CD8-positive, alpha-beta memory T cell (primary cell): ENCODE data around the gene CDKN2D. TPM values are rescaled to one million over a fixed set of nuclear protein-coding genes. Genes with fewer than 3 reads are reported as not detected.

Source experiments
- CTCF ChIA-PET: fragments of 350-600 bp; sonication (Branson Sonifier 250); formaldehyde crosslinking; loops from one replicate; lab custom pipeline; 2021; ENCODE audit warnings: antibody characterized with exemption; lab: Charles Lee
- POLR2A ChIA-PET: fragments of 350-600 bp; sonication (Branson Sonifier 250); formaldehyde crosslinking; loops from one replicate; lab custom pipeline; 2021; ENCODE audit warnings: antibody characterized with exemption; lab: Charles Lee
- DNase-seq, 5 donors: peaks; one replicate each; pipeline versions ENCODE4 v3.0.0 to v3.0.0-alpha.2; 2020 to 2022; ENCODE audit warnings: mixed read lengths in 1 of 5
- H3K27ac ChIP-seq: one replicate; pipeline ENCODE4 v1.7.0; 2013; ENCODE audit warnings: low read depth, mild to moderate bottlenecking, low read length, moderate library complexity
- H3K27me3 ChIP-seq: 2 replicates; pipeline ENCODE4 v1.7.0; 2013; ENCODE audit warnings: low read length, mild to moderate bottlenecking; ENCODE audit not compliant: insufficient read depth, poor library complexity, severe bottlenecking
- H3K36me3 ChIP-seq: 2 replicates; pipeline ENCODE4 v1.7.0; 2013; ENCODE audit warnings: mild to moderate bottlenecking, low read length, moderate library complexity; ENCODE audit not compliant: insufficient read depth
- H3K4me1 ChIP-seq: 2 replicates; pipeline ENCODE4 v1.7.0; 2013; ENCODE audit warnings: mild to moderate bottlenecking, low read length, moderate library complexity; ENCODE audit not compliant: insufficient read depth
- H3K4me3 ChIP-seq: 2 replicates; pipeline ENCODE4 v1.7.0; 2013; ENCODE audit warnings: mild to moderate bottlenecking, low read length
- H3K9me3 ChIP-seq: 2 replicates; pipeline ENCODE4 v1.7.0; 2013; ENCODE audit warnings: mild to moderate bottlenecking, low read length
- H3K27ac Mint-ChIP-seq, 8 donors: one replicate each; pipeline ENCODE4 v1.8.0; 2020 to 2021; ENCODE audit warnings: mixed read lengths in 8 of 8, mild to moderate bottlenecking in 6 of 8, inconsistent platforms in 3 of 8, moderate library complexity in 3 of 8
- H3K27me3 Mint-ChIP-seq, 2 donors: one replicate each; pipeline ENCODE4 v1.8.0; 2020 to 2021; ENCODE audit warnings: mixed read lengths in 2 of 2, mild to moderate bottlenecking in 1 of 2, moderate library complexity in 1 of 2
- H3K36me3 Mint-ChIP-seq, 3 donors: one replicate each; pipeline ENCODE4 v1.8.0; 2020 to 2021; ENCODE audit warnings: mixed read lengths in 3 of 3, inconsistent platforms in 1 of 3, mild to moderate bottlenecking in 1 of 3
- H3K4me1 Mint-ChIP-seq, 3 donors: one replicate each; pipeline ENCODE4 v1.8.0; 2020 to 2021; ENCODE audit warnings: mixed read lengths in 3 of 3, inconsistent platforms in 1 of 3, mild to moderate bottlenecking in 1 of 3
- H3K4me3 Mint-ChIP-seq, 7 donors: one replicate each; pipeline ENCODE4 v1.8.0; 2020 to 2021; ENCODE audit warnings: mixed read lengths in 7 of 7, mild to moderate bottlenecking in 6 of 7, moderate library complexity in 4 of 7, inconsistent platforms in 2 of 7
- H3K9me3 Mint-ChIP-seq, 5 donors: one replicate each; pipeline ENCODE4 v1.8.0; 2020 to 2022; ENCODE audit warnings: mixed read lengths in 5 of 5, mild to moderate bottlenecking in 3 of 5, moderate library complexity in 2 of 5, inconsistent platforms in 1 of 5
- polyA plus RNA-seq: library from polyadenylated mRNA; unstranded; fragments of 300-500 nt; fragmentation: Illumina TruSeq; gene quantifications from one replicate; pipeline ENCODE4 v1.2.3, GENCODE V29; 2021
- total RNA-seq, 2 experiments: library from RNA; stranded (reverse); gene quantifications; one replicate each; pipeline ENCODE4 v1.2.3, GENCODE V29; 2021

The CDKN2D gene
- total and polyA plus RNA-seq, 3 experiments from 2014 or later = 22.2 to 176 (median 23.1) TPM

- Mint-ChIP-seq H3K36me3 (peaks cover 0 to 37% (median 5%) of the 10 kb centered on the region in 3 donors), H3K27me3 (peaks cover 0 to 7% of the 10 kb centered on the region in 2 donors), H3K27ac (peak overlapping the region; percentile 96 to 100 (median 98)), H3K9me3 (no peaks in the 10 kb centered on the region), H3K4me3 (peak overlapping the region; percentile 86 to 99 (median 97)), H3K4me1 (peaks cover 37 to 56% (median 41%) of the 10 kb centered on the region in 3 donors)
- Histone ChIP-seq H3K4me3 (peak overlapping the region; percentile 96), H3K27ac (peak overlapping the region; percentile 65), H3K4me1 (peaks cover 36% of the 10 kb centered on the region), H3K9me3 (no peaks in the 10 kb centered on the region), H3K27me3 (no peaks in the 10 kb centered on the region), H3K36me3 (peaks cover 10% of the 10 kb centered on the region)
- CTCF ChIA-PET = interaction anchor here (0.9 to 8.4 kb wide), 7 partner anchors 13 to 82 kb away, joined by 3 to 63 read pairs (median 3); no protein-coding TSS in a partner anchor
- POLR2A ChIA-PET = interaction anchor here (0.6 to 2.1 kb wide), 12 partner anchors 12 to 194 kb away, joined by 3 to 27 read pairs (median 5); partner anchors contain the start of genes KEAP1 and S1PR5
- DNase-seq = no peak
These were observed 2.4 kb downstream of the CDKN2D start for GRCh38 chr19:10566408-10566657.

GRCh38 chr19:10565567-10566407 is 3.0 kb downstream of the CDKN2D start, which contains the start of gene KRI1:
Gene KRI1, minus strand, starts transcription at chr19:10566010. Its CDS starts 11 bp downstream, at chr19:10565999.
- Histone ChIP-seq H3K4me1 (peaks cover 36% of the 10 kb centered on the region), H3K36me3 (peaks cover 10% of the 10 kb centered on the region), H3K9me3 (no peaks in the 10 kb centered on the region), H3K4me3 (peak within 1 kb of the TSS; percentile 96), H3K27ac (peak within 1 kb of the TSS; percentile 82), H3K27me3 (no peaks in the 10 kb centered on the region)
- peak within 1 kb of the TSS; percentile 86 to 99 (median 97) for H3K4me3 Mint-ChIP-seq
- no peaks in the 10 kb centered on the region for H3K9me3 Mint-ChIP-seq
- DNase-seq = peak; percentile 98 to 99 (median 99)
- H3K27ac Mint-ChIP-seq = peak within 1 kb of the TSS; percentile 97 to 100 (median 98)
- ChIA-PET POLR2A (interaction anchor here (0.6 to 2.1 kb wide), 10 partner anchors 11 to 194 kb away, joined by 3 to 27 read pairs (median 5); partner anchors contain the start of genes KEAP1 and S1PR5), CTCF (interaction anchor here (0.7 to 8.4 kb wide), 9 partner anchors 12 to 205 kb away, joined by 3 to 63 read pairs (median 3); no protein-coding TSS in a partner anchor)
- H3K4me1 Mint-ChIP-seq = peaks cover 37 to 56% (median 41%) of the 10 kb centered on the region in 3 donors
- peaks cover 0 to 43% (median 5%) of the 10 kb centered on the region in 3 donors for H3K36me3 Mint-ChIP-seq
- H3K27me3 Mint-ChIP-seq = peaks cover 0 to 7% of the 10 kb centered on the region in 2 donors

DNA sequence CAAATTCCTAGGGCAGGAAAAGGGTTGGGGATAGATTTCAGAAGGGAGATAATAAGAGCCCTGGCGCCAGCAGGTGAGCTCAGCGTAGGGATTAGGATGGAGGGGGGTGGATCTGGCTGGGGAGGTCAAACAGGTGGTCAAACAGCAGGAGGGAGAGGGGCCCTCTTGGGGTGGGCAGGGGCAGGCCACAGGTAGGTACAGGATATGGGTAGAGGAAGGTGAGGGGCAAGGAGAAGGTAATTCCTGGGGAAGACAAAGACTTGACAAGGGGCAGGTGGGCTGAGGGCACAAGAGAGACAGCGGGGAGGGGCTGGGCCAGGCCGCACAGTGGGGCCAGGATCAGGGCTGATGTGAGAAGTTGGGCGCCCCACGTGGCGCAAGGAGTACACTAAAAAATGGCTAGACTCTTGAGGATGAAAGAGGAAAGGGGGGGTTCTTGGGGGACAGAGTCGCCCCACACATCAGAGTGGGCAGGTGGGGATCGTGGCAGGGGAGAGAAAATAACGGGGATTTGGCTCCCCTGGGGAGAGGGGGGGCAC is 3.7 kb downstream of the CDKN2D start:
- H3K36me3 ChIP-seq = peaks cover 16% of the 10 kb centered on the region
- peaks cover 36% of the 10 kb centered on the region for H3K4me1 ChIP-seq
- peaks cover 35 to 54% (median 41%) of the 10 kb centered on the region in 3 donors for H3K4me1 Mint-ChIP-seq
- H3K27me3 Mint-ChIP-seq = peaks cover 0 to 7% of the 10 kb centered on the region in 2 donors
- H3K27ac ChIP-seq = peak overlapping the region; percentile 82
- POLR2A ChIA-PET = interaction anchor here (1.2 to 1.8 kb wide), 2 partner anchors 11 to 38 kb away, joined by 5 to 27 read pairs; no protein-coding TSS in a partner anchor
- CTCF ChIA-PET = interaction anchor here (1.4 to 8.4 kb wide), 3 partner anchors 12 to 81 kb away, joined by 3 to 63 read pairs (median 4); no protein-coding TSS in a partner anchor
- H3K27ac Mint-ChIP-seq = peak overlapping the region; percentile 83 to 100 (median 98)
- peak in 4 of 5 donors; percentile 41 to 67 (median 51) for DNase-seq
- H3K9me3 ChIP-seq = no peaks in the 10 kb centered on the region
- H3K4me3 Mint-ChIP-seq = peak overlapping the region; percentile 86 to 99 (median 97)
- H3K27me3 ChIP-seq = no peaks in the 10 kb centered on the region
- H3K9me3 Mint-ChIP-seq = no peaks in the 10 kb centered on the region
- peaks cover 3 to 50% (median 9%) of the 10 kb centered on the region in 3 donors for H3K36me3 Mint-ChIP-seq
- peak overlapping the region; percentile 80 for H3K4me3 ChIP-seq

- peak overlapping the region in 3 of 8 donors; percentile 4 to 87 (median 72) for H3K27ac Mint-ChIP-seq
- no peaks in the 10 kb centered on the region for H3K27me3 ChIP-seq
- H3K9me3 ChIP-seq = no peaks in the 10 kb centered on the region
- no peak overlapping the region for H3K27ac ChIP-seq
- ChIA-PET CTCF (interaction anchor here (1.2 to 3.1 kb wide), 4 partner anchors 9 to 21 kb away, joined by 3 to 15 read pairs (median 6); no protein-coding TSS in a partner anchor), POLR2A (interaction anchor here (1.6 kb wide), 1 partner anchor 8 kb away, joined by 5 read pairs; no protein-coding TSS in a partner anchor)
- DNase-seq = no peak
- H3K36me3 ChIP-seq = peaks cover 39% of the 10 kb centered on the region
- no peaks in the 10 kb centered on the region for H3K9me3 Mint-ChIP-seq
- no peak overlapping the region for H3K4me3 Mint-ChIP-seq
- H3K4me3 ChIP-seq = no peak overlapping the region
- peaks cover 27% of the 10 kb centered on the region for H3K4me1 ChIP-seq
- H3K27me3 Mint-ChIP-seq = peaks cover 0 to 7% of the 10 kb centered on the region in 2 donors
- H3K4me1 Mint-ChIP-seq = peaks cover 28 to 49% (median 31%) of the 10 kb centered on the region in 3 donors
- peaks cover 4 to 64% (median 14%) of the 10 kb centered on the region in 3 donors for H3K36me3 Mint-ChIP-seq
These were observed 6.2 kb downstream of the CDKN2D start for GRCh38 chr19:10562609-10563008.

- DNase-seq = no peak
- Mint-ChIP-seq H3K4me3 (no peak overlapping the region), H3K4me1 (peaks cover 21 to 38% (median 25%) of the 10 kb centered on the region in 3 donors), H3K36me3 (peaks cover 4 to 67% (median 11%) of the 10 kb centered on the region in 3 donors), H3K27ac (peak overlapping the region in 3 of 8 donors; percentile 23 to 47 (median 43)), H3K27me3 (no peaks in the 10 kb centered on the region), H3K9me3 (no peaks in the 10 kb centered on the region)
- Histone ChIP-seq H3K27me3 (no peaks in the 10 kb centered on the region), H3K4me3 (no peak overlapping the region), H3K27ac (no peak overlapping the region), H3K36me3 (peaks cover 52% of the 10 kb centered on the region), H3K9me3 (no peaks in the 10 kb centered on the region), H3K4me1 (peaks cover 24% of the 10 kb centered on the region)
- ChIA-PET CTCF (no interaction called here), POLR2A (no interaction called here)
These were observed 8.6 kb downstream of the CDKN2D start for GRCh38 chr19:10560154-10560553.

GRCh38 chr19:10557603-10558197 is 11.1 kb downstream of the CDKN2D start:
- DNase-seq = no peak
- Histone ChIP-seq H3K4me3 (no peak overlapping the region), H3K4me1 (peaks cover 37% of the 10 kb centered on the region), H3K9me3 (no peaks in the 10 kb centered on the region), H3K27me3 (no peaks in the 10 kb centered on the region), H3K36me3 (peaks cover 62% of the 10 kb centered on the region), H3K27ac (no peak overlapping the region)
- ChIA-PET CTCF (interaction anchor here (0.9 to 1.3 kb wide), 2 partner anchors 50 to 299 kb away, joined by 3 to 4 read pairs; no protein-coding TSS in a partner anchor), POLR2A (interaction anchor here (0.7 kb wide), 1 partner anchor 539 kb away, joined by 3 read pairs; no protein-coding TSS in a partner anchor)
- Mint-ChIP-seq H3K36me3 (peaks cover 4 to 84% (median 11%) of the 10 kb centered on the region in 3 donors), H3K27me3 (no peaks in the 10 kb centered on the region), H3K4me1 (peaks cover 36 to 53% (median 40%) of the 10 kb centered on the region in 3 donors), H3K9me3 (no peaks in the 10 kb centered on the region), H3K4me3 (no peak overlapping the region), H3K27ac (peak overlapping the region in 5 of 8 donors; percentile 24 to 88 (median 44))

DNA sequence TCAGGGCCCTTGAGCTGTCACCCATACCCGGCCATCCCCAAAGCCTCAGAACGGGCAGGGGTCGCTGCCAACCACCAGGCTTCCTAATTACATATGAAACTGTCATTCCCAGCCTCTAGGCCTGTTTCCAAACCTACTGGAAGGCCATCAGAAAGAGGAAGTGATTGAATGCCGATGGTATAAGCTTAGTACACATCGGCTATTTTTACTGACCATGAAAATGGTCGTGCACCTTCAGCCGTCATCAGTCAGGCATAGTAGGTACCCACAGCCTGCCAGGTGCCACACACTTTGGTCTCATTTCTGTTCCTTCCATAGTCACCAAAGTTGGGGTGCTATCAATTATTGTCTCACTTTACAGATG is 13.2 kb downstream of the CDKN2D start:
- peaks cover 56% of the 10 kb centered on the region for H3K4me1 ChIP-seq
- peaks cover 43 to 62% (median 54%) of the 10 kb centered on the region in 3 donors for H3K4me1 Mint-ChIP-seq
- peak overlapping the region; percentile 42 to 85 (median 67) for H3K27ac Mint-ChIP-seq
- H3K27me3 ChIP-seq = no peaks in the 10 kb centered on the region
- no peak overlapping the region for H3K4me3 ChIP-seq
- ChIA-PET CTCF (interaction anchor here (1.7 to 7.0 kb wide), 3 partner anchors 14 to 89 kb away, joined by 4 to 63 read pairs (median 11); partner anchors contain the start of genes CDKN2D and KRI1), POLR2A (interaction anchor here (0.9 to 3.7 kb wide), 2 partner anchors 10 to 13 kb away, joined by 3 to 27 read pairs; partner anchors contain the start of genes CDKN2D and KRI1)
- no peaks in the 10 kb centered on the region for H3K27me3 Mint-ChIP-seq
- H3K36me3 ChIP-seq = peaks cover 65% of the 10 kb centered on the region
- no peaks in the 10 kb centered on the region for H3K9me3 ChIP-seq
- no peak overlapping the region for H3K27ac ChIP-seq
- H3K9me3 Mint-ChIP-seq = no peaks in the 10 kb centered on the region
- DNase-seq = no peak
- peaks cover 4 to 82% (median 11%) of the 10 kb centered on the region in 3 donors for H3K36me3 Mint-ChIP-seq
- peak overlapping the region in 1 of 7 donors; percentile 8 for H3K4me3 Mint-ChIP-seq
